H9 (cell line): ENCODE measurements around the gene EVL. TPM values are rescaled to one million over a fixed set of nuclear protein-coding genes. Genes with fewer than 3 reads are reported as not detected.

Source experiments
- DNase-seq: peaks from one replicate; pipeline ENCODE4 v3.0.0-alpha.2; 2017
- H2AFZ ChIP-seq: one replicate; pipeline ENCODE4 v1.6.1; 2013; ENCODE audit warnings: mild to moderate bottlenecking, low read length, control low read depth, moderate library complexity
- H2AK5ac ChIP-seq: 2 replicates; pipeline ENCODE4 v1.6.1; 2013; ENCODE audit warnings: low read length, control low read depth, mixed read lengths; ENCODE audit not compliant: insufficient read length
- H2BK120ac ChIP-seq: one replicate; pipeline ENCODE4 v1.6.1; 2013; ENCODE audit warnings: low read depth, mild to moderate bottlenecking, low read length, control low read depth, inconsistent platforms; ENCODE audit not compliant: poor library complexity, severe bottlenecking
- H2BK12ac ChIP-seq: 2 replicates; pipeline ENCODE4 v1.6.1; 2013; ENCODE audit warnings: low read length, control low read depth, mixed read lengths, low read depth; ENCODE audit not compliant: insufficient read length
- H2BK15ac ChIP-seq: 2 replicates; pipeline ENCODE4 v1.6.1; 2013; ENCODE audit warnings: low read depth, low read length, control low read depth
- H2BK20ac ChIP-seq: one replicate; pipeline ENCODE4 v1.6.1; 2013; ENCODE audit warnings: low read depth, mild to moderate bottlenecking, low read length, control low read depth, inconsistent platforms; ENCODE audit not compliant: poor library complexity, severe bottlenecking
- H2BK5ac ChIP-seq: 2 replicates; pipeline ENCODE4 v1.6.1; 2013; ENCODE audit warnings: low read length, control low read depth, mixed read lengths; ENCODE audit not compliant: insufficient read length
- H3K14ac ChIP-seq: 2 replicates; pipeline ENCODE4 v1.6.1; 2013; ENCODE audit warnings: low read length, control low read depth; ENCODE audit not compliant: insufficient read depth
- H3K18ac ChIP-seq: 2 replicates; pipeline ENCODE4 v1.6.1; 2013; ENCODE audit warnings: low read depth, mild to moderate bottlenecking, mixed read lengths, low read length, control low read depth; ENCODE audit not compliant: insufficient read length
- H3K23ac ChIP-seq: 2 replicates; pipeline ENCODE4 v1.6.1; 2013; ENCODE audit warnings: low read length, control low read depth, mixed read lengths, low read depth; ENCODE audit not compliant: insufficient read length
- H3K23me2 ChIP-seq: 2 replicates; pipeline ENCODE4 v1.6.1; 2013; ENCODE audit warnings: low read depth, mild to moderate bottlenecking, mixed read lengths, low read length, control low read depth; ENCODE audit not compliant: insufficient read length, poor library complexity, severe bottlenecking
- H3K27ac ChIP-seq: 2 replicates; pipeline ENCODE4 v1.5.1; 2013; ENCODE audit warnings: low read length, control low read depth, mixed read lengths, low read depth; ENCODE audit not compliant: insufficient read length
- H3K27me3 ChIP-seq: 2 replicates; pipeline ENCODE4 v1.6.1; 2013; ENCODE audit warnings: low read length, control low read depth, inconsistent platforms; ENCODE audit not compliant: insufficient read depth
- H3K4ac ChIP-seq: 2 replicates; pipeline ENCODE4 v1.6.1; 2013; ENCODE audit warnings: low read depth, mild to moderate bottlenecking, control low read depth, inconsistent platforms, low read length, moderate library complexity
- H3K4me1 ChIP-seq: 2 replicates; pipeline ENCODE4 v1.6.1; 2013; ENCODE audit warnings: low read length, control low read depth, inconsistent platforms; ENCODE audit not compliant: insufficient read depth
- H3K4me2 ChIP-seq: 2 replicates; pipeline ENCODE4 v1.6.1; 2013; ENCODE audit warnings: low read length, control low read depth, mixed read lengths; ENCODE audit not compliant: insufficient read length, insufficient read depth
- H3K56ac ChIP-seq: 2 replicates; pipeline ENCODE4 v1.6.1; 2013; ENCODE audit warnings: low read depth, mild to moderate bottlenecking, mixed read lengths, low read length, control low read depth; ENCODE audit not compliant: insufficient read length
- H3K79me1 ChIP-seq: 2 replicates; pipeline ENCODE4 v1.6.1; 2013; ENCODE audit warnings: low read depth, mild to moderate bottlenecking, moderate library complexity, low read length, control low read depth, inconsistent platforms; ENCODE audit not compliant: insufficient read depth, poor library complexity, severe bottlenecking
- H3K79me2 ChIP-seq: 2 replicates; pipeline ENCODE4 v1.6.1; 2013; ENCODE audit warnings: low read length, control low read depth, inconsistent platforms; ENCODE audit not compliant: insufficient read depth
- H3K9ac ChIP-seq: 2 replicates; pipeline ENCODE4 v1.6.1; 2013; ENCODE audit warnings: low read length, control low read depth, mixed read lengths; ENCODE audit not compliant: insufficient read length; ENCODE audit errors: extremely low read depth
- H3K9me3 ChIP-seq: one replicate; pipeline ENCODE4 v1.6.1; 2013; ENCODE audit warnings: low read depth, low read length, inconsistent platforms; ENCODE audit not compliant: control insufficient read depth
- H3T11ph ChIP-seq: one replicate; pipeline ENCODE4 v1.6.1; 2013; ENCODE audit warnings: mild to moderate bottlenecking, low read length, control low read depth, inconsistent platforms
- H4K20me1 ChIP-seq: one replicate; pipeline ENCODE4 v1.6.1; 2013; ENCODE audit not compliant: control insufficient read depth, insufficient read length, insufficient read depth
- H4K5ac ChIP-seq: 2 replicates; pipeline ENCODE4 v1.6.1; 2013; ENCODE audit warnings: low read depth, mild to moderate bottlenecking, mixed read lengths, low read length, control low read depth; ENCODE audit not compliant: insufficient read length
- H4K8ac ChIP-seq: replicated peaks from 2 replicates; pipeline ENCODE4 v1.6.1; 2013; ENCODE audit warnings: low read length, control low read depth, mixed read lengths, low read depth; ENCODE audit not compliant: insufficient read length
- H4K91ac ChIP-seq: 2 replicates; pipeline ENCODE4 v1.6.1; 2013; ENCODE audit warnings: low read depth, mild to moderate bottlenecking, moderate library complexity, mixed read lengths, low read length, control low read depth; ENCODE audit not compliant: insufficient read length
- H3K27ac Mint-ChIP-seq, 3 experiments: 2 replicates in 2 of 3; 3 replicates in 1 of 3; pipeline ENCODE4 v1.8.0; 2020 to 2021; ENCODE audit warnings: mixed read lengths in 3 of 3, mild to moderate bottlenecking in 1 of 3, moderate library complexity in 1 of 3
- H3K27me3 Mint-ChIP-seq: 2 replicates; pipeline ENCODE4 v1.8.0; 2021; ENCODE audit warnings: low read depth, mild to moderate bottlenecking, moderate library complexity, mixed read lengths
- H3K36me3 Mint-ChIP-seq, 3 experiments: 2 replicates in 2 of 3; 3 replicates in 1 of 3; pipeline ENCODE4 v1.8.0; 2020 to 2021; ENCODE audit warnings: low read depth in 3 of 3, mixed read lengths in 3 of 3; ENCODE audit not compliant: insufficient read depth in 1 of 3
- H3K4me1 Mint-ChIP-seq, 2 experiments: 2 replicates each; pipeline ENCODE4 v1.8.0; 2020; ENCODE audit warnings: mixed read lengths in 2 of 2
- H3K4me3 Mint-ChIP-seq, 2 experiments: 2 replicates in 1 of 2; 3 replicates in 1 of 2; pipeline ENCODE4 v1.8.0; 2020 to 2021; ENCODE audit warnings: mild to moderate bottlenecking in 2 of 2, mixed read lengths in 2 of 2, moderate library complexity in 1 of 2
- H3K9me3 Mint-ChIP-seq, 2 experiments: 2 replicates in 1 of 2; 3 replicates in 1 of 2; pipeline ENCODE4 v1.8.0; 2020; ENCODE audit warnings: mild to moderate bottlenecking in 2 of 2, mixed read lengths in 2 of 2, moderate library complexity in 1 of 2
- CTCF ChIP-seq: fragments of 200-600 bp; sonication (generic); conservative IDR thresholded peaks from 3 replicates; pipeline ENCODE4 v1.8.0; 2021; ENCODE audit warnings: antibody characterized with exemption, mild to moderate bottlenecking
- WGBS: extraction: QIAGEN DNeasy Blood & Tissue Kit; methylation state at CpG from one replicate; pipeline ENCODE4 v1.1.7; 2013; ENCODE audit warnings: missing lambda C conversion rate, low lambda C conversion rate, mixed read lengths; ENCODE audit not compliant: insufficient read length; ENCODE audit errors: extremely low coverage; 5-methylcytosine and 5-hydroxymethylcytosine counted together
- total RNA-seq: library from RNA; stranded (reverse); gene quantifications from 2 replicates; pipeline ENCODE4 v1.2.1, GENCODE V29; 2021

The EVL gene
- total RNA-seq, 1 experiment from 2014 or later = 53.2 TPM

- no peak overlapping the region for H3K4ac ChIP-seq
- H2BK5ac ChIP-seq = no peak overlapping the region
- Mint-ChIP-seq H3K27me3 (no peaks in the 10 kb centered on the region; the same call in 1 of the 2 replicates), H3K4me1 (peaks cover 12 to 19% of the 10 kb centered on the region in 2 experiments), H3K27ac (no peak overlapping the region; a peak in 1 of 7 replicates), H3K4me3 (no peak overlapping the region), H3K36me3 (peaks cover 11 to 22% (median 17%) of the 10 kb centered on the region in 3 experiments; a peak in 6 of 7 replicates), H3K9me3 (no peaks in the 10 kb centered on the region)
- no peak overlapping the region for H2BK12ac ChIP-seq
- H4K5ac ChIP-seq = no peak overlapping the region
- no peaks in the 10 kb centered on the region for H3K27me3 ChIP-seq
- H3K23ac ChIP-seq = no peak overlapping the region
- no peaks in the 10 kb centered on the region for H3K23me2 ChIP-seq
- no CpG with 5 or more reads among the region's 12 CpGs for WGBS
- H3K79me2 ChIP-seq = no peaks in the 10 kb centered on the region
- no peak overlapping the region for H3K9ac ChIP-seq
- no peak overlapping the region for H2BK120ac ChIP-seq
- H2AK5ac ChIP-seq = no peak overlapping the region
- H3K14ac ChIP-seq = no peak overlapping the region
- H3K56ac ChIP-seq = no peak overlapping the region
- H3K18ac ChIP-seq = no peak overlapping the region
- no peak overlapping the region for H2BK20ac ChIP-seq
- H4K20me1 ChIP-seq = no peaks in the 10 kb centered on the region
- no peak overlapping the region for H4K8ac ChIP-seq
- H2BK15ac ChIP-seq = no peak overlapping the region
- no peak for TF ChIP-seq CTCF
- H3K4me2 ChIP-seq = no peak overlapping the region
- H3K79me1 ChIP-seq = no peaks in the 10 kb centered on the region
- H4K91ac ChIP-seq = no peak overlapping the region
- H3K4me1 ChIP-seq = no peaks in the 10 kb centered on the region
- no peak overlapping the region for H3T11ph ChIP-seq
- no peak for DNase-seq
- H2AFZ ChIP-seq = no peak overlapping the region
- no peak overlapping the region for H3K27ac ChIP-seq
- no peaks in the 10 kb centered on the region for H3K9me3 ChIP-seq
These were observed 63.5 kb downstream of the EVL start for GRCh38 chr14:100128688-100129087.
